Mesenchymal stem cell (in vitro differentiated cells and primary cell): ENCODE measurements around the gene GGA3.

ENCODE experiments used
- DNase-seq: peaks from one replicate; pipeline ENCODE4 v3.0.0-alpha.2; 2013
- H2AFZ ChIP-seq: one replicate; pipeline ENCODE4 v1.6.1; 2013; ENCODE audit warnings: low read depth, mild to moderate bottlenecking, control low read depth, inconsistent platforms, low read length, moderate library complexity
- H2AK5ac ChIP-seq: 2 replicates; pipeline ENCODE4 v1.6.1; 2013; ENCODE audit warnings: low read length, moderate library complexity, mild to moderate bottlenecking, inconsistent platforms; ENCODE audit not compliant: severe bottlenecking
- H2BK120ac ChIP-seq: one replicate; pipeline ENCODE4 v1.6.1; 2013; ENCODE audit warnings: low read depth, mild to moderate bottlenecking, inconsistent platforms, low read length, moderate library complexity
- H2BK12ac ChIP-seq, 2 experiments: one replicate each; pipeline ENCODE4 v1.6.1; 2013; ENCODE audit warnings: inconsistent platforms in 2 of 2, low read length in 2 of 2, mild to moderate bottlenecking in 2 of 2, moderate library complexity in 2 of 2, control low read depth in 1 of 2
- H2BK15ac ChIP-seq: one replicate; pipeline ENCODE4 v1.6.1; 2013; ENCODE audit warnings: mild to moderate bottlenecking, low read depth, inconsistent platforms; ENCODE audit not compliant: poor library complexity, severe bottlenecking
- H2BK5ac ChIP-seq: 2 replicates; pipeline ENCODE4 v1.6.1; 2013; ENCODE audit warnings: low read depth, mild to moderate bottlenecking, low read length, control low read depth, inconsistent platforms; ENCODE audit not compliant: poor library complexity, severe bottlenecking
- H3K14ac ChIP-seq, 2 experiments: one replicate each; pipeline ENCODE4 v1.6.1; 2013; ENCODE audit warnings: inconsistent platforms in 2 of 2, low read length in 2 of 2, control low read depth in 1 of 2, mild to moderate bottlenecking in 1 of 2, moderate library complexity in 1 of 2
- H3K18ac ChIP-seq, 2 experiments: one replicate each; pipeline ENCODE4 v1.6.1; 2013; ENCODE audit warnings: inconsistent platforms in 2 of 2, low read length in 2 of 2, control low read depth in 1 of 2, low read depth in 1 of 2, mild to moderate bottlenecking in 1 of 2
- H3K23ac ChIP-seq, 2 experiments: one replicate each; pipeline ENCODE4 v1.6.1; 2013; ENCODE audit warnings: inconsistent platforms in 2 of 2, low read length in 2 of 2, mild to moderate bottlenecking in 2 of 2, moderate library complexity in 2 of 2, control low read depth in 1 of 2
- H3K27ac ChIP-seq: 2 replicates; pipeline ENCODE4 v1.5.1; 2013; ENCODE audit warnings: mild to moderate bottlenecking, moderate library complexity, low read length, control low read depth, inconsistent platforms; ENCODE audit not compliant: poor library complexity, severe bottlenecking
- H3K27me3 ChIP-seq, 2 experiments: 2 replicates each; pipeline versions ENCODE4 v1.6.1 to v1.7.0; 2013; ENCODE audit warnings: low read length in 2 of 2, mild to moderate bottlenecking in 2 of 2, moderate library complexity in 2 of 2, control low read depth in 1 of 2, inconsistent platforms in 1 of 2; ENCODE audit not compliant: control insufficient read depth in 1 of 2, insufficient read depth in 1 of 2
- H3K36me3 ChIP-seq, 2 experiments: 2 replicates each; pipeline versions ENCODE4 v1.6.1 to v1.7.0; 2013; ENCODE audit warnings: low read length in 2 of 2, control low read depth in 1 of 2, inconsistent platforms in 1 of 2, low read depth in 1 of 2, mild to moderate bottlenecking in 1 of 2; ENCODE audit not compliant: insufficient read depth in 2 of 2, control insufficient read depth in 1 of 2
- H3K4ac ChIP-seq, 2 experiments: one replicate each; pipeline ENCODE4 v1.6.1; 2013; ENCODE audit warnings: inconsistent platforms in 2 of 2, low read length in 2 of 2, mild to moderate bottlenecking in 2 of 2, moderate library complexity in 2 of 2, control low read depth in 1 of 2, low read depth in 1 of 2
- H3K4me1 ChIP-seq: 2 replicates; pipeline ENCODE4 v1.6.1; 2013; ENCODE audit warnings: low read depth, low read length, control low read depth; ENCODE audit not compliant: control insufficient read depth, insufficient read depth
- H3K4me2 ChIP-seq: 2 replicates; pipeline ENCODE4 v1.6.1; 2013; ENCODE audit warnings: low read length, mild to moderate bottlenecking, inconsistent platforms; ENCODE audit not compliant: poor library complexity, severe bottlenecking
- H3K4me3 ChIP-seq, 2 experiments: 2 replicates each; pipeline versions ENCODE4 v1.5.1 to v1.7.0; 2013; ENCODE audit warnings: low read length in 2 of 2, mild to moderate bottlenecking in 2 of 2, control low read depth in 1 of 2, low read depth in 1 of 2; ENCODE audit not compliant: insufficient read depth in 1 of 2
- H3K79me1 ChIP-seq: replicated peaks from 2 replicates; pipeline ENCODE4 v1.6.1; 2013; ENCODE audit warnings: mild to moderate bottlenecking, control low read depth, low read length, inconsistent platforms; ENCODE audit not compliant: poor library complexity, severe bottlenecking
- H3K9ac ChIP-seq: 2 replicates; pipeline ENCODE4 v1.7.0; 2013; ENCODE audit warnings: mild to moderate bottlenecking, low read length, moderate library complexity
- H3K9me3 ChIP-seq: 2 replicates; pipeline ENCODE4 v1.7.0; 2013; ENCODE audit warnings: mild to moderate bottlenecking, low read length; ENCODE audit not compliant: control insufficient read depth
- H4K8ac ChIP-seq: one replicate; pipeline ENCODE4 v1.6.1; 2013; ENCODE audit warnings: inconsistent platforms, mild to moderate bottlenecking, low read length, moderate library complexity
- H4K91ac ChIP-seq: one replicate; pipeline ENCODE4 v1.6.1; 2013; ENCODE audit warnings: mild to moderate bottlenecking, low read length, inconsistent platforms
- WGBS: methylation state at CpG from one replicate; pipeline ENCODE4 v1.1.7; 2013; ENCODE audit warnings: mixed read lengths; 5-methylcytosine and 5-hydroxymethylcytosine counted together

The GGA3 gene

GRCh38 chr17:75267411-75268232 lies 6.2 kb upstream of the GGA3 start:
- no peak overlapping the region for H2BK5ac ChIP-seq
- no peak overlapping the region for H2AFZ ChIP-seq
- H4K8ac ChIP-seq, result peak overlapping the region; percentile 65
- H3K23ac ChIP-seq, result no peak overlapping the region
- H3K9me3 ChIP-seq, result no peaks in the 10 kb centered on the region
- peaks cover 22% of the 10 kb centered on the region for H3K79me1 ChIP-seq
- peaks cover 40 to 46% of the 10 kb centered on the region in 2 experiments for H3K36me3 ChIP-seq
- no peak overlapping the region for H3K4me3 ChIP-seq
- peak overlapping the region; percentile 12 for H2BK15ac ChIP-seq
- no peak overlapping the region for H3K18ac ChIP-seq
- H2AK5ac ChIP-seq, result no peak overlapping the region
- no peak overlapping the region for H3K9ac ChIP-seq
- no peak overlapping the region for H3K27ac ChIP-seq
- H4K91ac ChIP-seq, result no peak overlapping the region
- no peak overlapping the region for H3K14ac ChIP-seq
- peaks cover 18% of the 10 kb centered on the region for H3K4me1 ChIP-seq
- no peak overlapping the region for H3K4ac ChIP-seq
- DNase-seq, result no peak
- no peaks in the 10 kb centered on the region for H3K27me3 ChIP-seq
- WGBS, result 42% methylated on average over 13 of the region's 14 CpGs
- H2BK12ac ChIP-seq, result no peak overlapping the region
- H3K4me2 ChIP-seq, result no peak overlapping the region
- no peak overlapping the region for H2BK120ac ChIP-seq

GRCh38 chr17:75267153-75267410 lies 5.7 kb upstream of the GGA3 start:
- Histone ChIP-seq H3K4me2 (no peak overlapping the region), H3K27me3 (no peaks in the 10 kb centered on the region), H2BK5ac (no peak overlapping the region), H2BK120ac (no peak overlapping the region), H3K9ac (no peak overlapping the region), H3K4me1 (peaks cover 16% of the 10 kb centered on the region), H3K79me1 (peaks cover 20% of the 10 kb centered on the region), H3K27ac (no peak overlapping the region), H3K9me3 (no peaks in the 10 kb centered on the region), H2BK15ac (no peak overlapping the region), H3K23ac (no peak overlapping the region), H3K4ac (no peak overlapping the region), H3K36me3 (peaks cover 40 to 46% of the 10 kb centered on the region in 2 experiments), H4K8ac (no peak overlapping the region), H4K91ac (no peak overlapping the region), H2AK5ac (no peak overlapping the region), H2AFZ (no peak overlapping the region), H2BK12ac (no peak overlapping the region), H3K18ac (no peak overlapping the region), H3K4me3 (no peak overlapping the region), H3K14ac (no peak overlapping the region)
- 86% methylated on average over 2 of the region's 2 CpGs for WGBS
- no peak for DNase-seq

GRCh38 chr17:75266316-75267152 lies 5.1 kb upstream of the GGA3 start:
- Histone ChIP-seq H3K9me3 (no peaks in the 10 kb centered on the region), H3K23ac (no peak overlapping the region), H3K4me1 (peaks cover 13% of the 10 kb centered on the region), H3K14ac (no peak overlapping the region), H2BK12ac (no peak overlapping the region), H4K91ac (no peak overlapping the region), H2BK15ac (no peak overlapping the region), H2AK5ac (no peak overlapping the region), H3K27me3 (no peaks in the 10 kb centered on the region), H3K79me1 (peaks cover 18% of the 10 kb centered on the region), H4K8ac (no peak overlapping the region), H3K36me3 (peaks cover 40 to 46% of the 10 kb centered on the region in 2 experiments), H2AFZ (no peak overlapping the region), H3K27ac (no peak overlapping the region), H3K9ac (no peak overlapping the region), H2BK120ac (no peak overlapping the region), H3K18ac (no peak overlapping the region), H2BK5ac (no peak overlapping the region), H3K4me2 (no peak overlapping the region), H3K4ac (no peak overlapping the region), H3K4me3 (peak overlapping the region in 1 of 2 experiments; percentile 15)
- 94% methylated on average over 13 of the region's 13 CpGs for WGBS
- DNase-seq, result no peak

- no peaks in the 10 kb centered on the region for H3K9me3 ChIP-seq
- no peak for DNase-seq
- no peak overlapping the region for H3K4me2 ChIP-seq
- H2BK12ac ChIP-seq, result no peak overlapping the region
- peak overlapping the region; percentile 22 for H4K91ac ChIP-seq
- peaks cover 10% of the 10 kb centered on the region for H3K4me1 ChIP-seq
- H3K14ac ChIP-seq, result no peak overlapping the region
- no peak overlapping the region for H3K4ac ChIP-seq
- H3K23ac ChIP-seq, result no peak overlapping the region
- H3K4me3 ChIP-seq, result no peak overlapping the region
- H2AK5ac ChIP-seq, result no peak overlapping the region
- peaks cover 40 to 46% of the 10 kb centered on the region in 2 experiments for H3K36me3 ChIP-seq
- H2BK120ac ChIP-seq, result no peak overlapping the region
- H3K27ac ChIP-seq, result no peak overlapping the region
- H3K79me1 ChIP-seq, result peaks cover 18% of the 10 kb centered on the region
- no peak overlapping the region for H2BK5ac ChIP-seq
- no peak overlapping the region for H2BK15ac ChIP-seq
- H3K18ac ChIP-seq, result no peak overlapping the region
- WGBS, result 97% methylated on average over 17 of the region's 17 CpGs
- H3K9ac ChIP-seq, result no peak overlapping the region
- H3K27me3 ChIP-seq, result no peaks in the 10 kb centered on the region
- no peak overlapping the region for H4K8ac ChIP-seq
- no peak overlapping the region for H2AFZ ChIP-seq
Observed at GRCh38 chr17:75265614-75266315, 4.4 kb upstream of the GGA3 start.
